OCI-LY3 (cell line): ENCODE data around the gene SPIN3.

Experiments used
- H2AFZ ChIP-seq: fragments of 200-600, 300-600 bp; shearing (Covaris generic); 2 replicates; pipeline ENCODE4 v1.6.0; 2014; ENCODE audit warnings: antibody characterized with exemption, low read depth, low read length
- H3K27ac ChIP-seq: fragments of 200-600, 300-600 bp; sonication (generic); 2 replicates; pipeline ENCODE4 v1.5.1; 2014; ENCODE audit warnings: mild to moderate bottlenecking, low read length, moderate library complexity, mixed read lengths
- H3K27me3 ChIP-seq: fragments of 200-600, 300-600 bp; sonication (generic); 2 replicates; pipeline ENCODE4 v1.6.1; 2014; ENCODE audit warnings: low read depth, low read length, mixed read lengths
- H3K36me3 ChIP-seq: fragments of 200-600, 300-600 bp; sonication (generic); replicated peaks from 2 replicates; pipeline ENCODE3; 2014; ENCODE audit warnings: low read depth, low read length, mixed read lengths
- H3K4me1 ChIP-seq: fragments of 300-600, 200-600 bp; sonication (generic); 2 replicates; pipeline ENCODE4 v1.6.1; 2014; ENCODE audit warnings: low read length, mixed read lengths
- H3K4me2 ChIP-seq: fragments of 200-600, 300-600 bp; sonication (generic); 2 replicates; pipeline ENCODE4 v1.6.1; 2014; ENCODE audit warnings: low read length, mixed read lengths
- H3K4me3 ChIP-seq: fragments of 300-600, 200-600 bp; sonication (generic); 2 replicates; pipeline ENCODE4 v1.5.1; 2014; ENCODE audit warnings: antibody characterized with exemption, mild to moderate bottlenecking, low read length, moderate library complexity
- H3K79me2 ChIP-seq: fragments of 300-600, 200-600 bp; shearing (Covaris generic); 2 replicates; pipeline ENCODE4 v1.6.1; 2014; ENCODE audit warnings: mild to moderate bottlenecking, low read length, mixed read lengths
- H3K9ac ChIP-seq: fragments of 300-600, 200-600 bp; shearing (Covaris generic); 2 replicates; pipeline ENCODE4 v1.6.0; 2014; ENCODE audit warnings: mild to moderate bottlenecking, low read length, moderate library complexity
- H3K9me3 ChIP-seq: fragments of 200-600, 300-600 bp; shearing (Covaris generic); 2 replicates; pipeline ENCODE4 v1.6.1; 2014; ENCODE audit warnings: low read length, mixed read lengths; ENCODE audit not compliant: insufficient read depth
- H4K20me1 ChIP-seq: fragments of 200-600, 300-600 bp; sonication (generic); 2 replicates; pipeline ENCODE4 v1.6.1; 2016; ENCODE audit warnings: low read length, mixed read lengths; ENCODE audit not compliant: insufficient read depth
- EZH2phosphoT487 ChIP-seq: fragments of 200-600 bp; shearing (Covaris generic); IDR thresholded peaks from 2 replicates; pipeline ENCODE4 v1.6.1; 2018; ENCODE audit warnings: antibody characterized with exemption, mixed run types, low read depth
- TF ChIP-seq, protein P1 (sequence below): fragments of 200-600, 300-600 bp; sonication (generic); IDR thresholded peaks from 2 replicates; pipeline ENCODE4 v1.5.1; 2014; ENCODE audit warnings: antibody characterized with exemption, low read length, low read depth

SPIN3 gene

GRCh38 chrX:56974408-56974807 lies 20.9 kb downstream of the SPIN3 start:
- Histone ChIP-seq H3K9me3 (no peaks in the 10 kb centered on the region), H3K36me3 (no peaks in the 10 kb centered on the region), H3K4me3 (no peak overlapping the region), H3K27ac (no peak overlapping the region), H3K4me2 (no peak overlapping the region), H3K4me1 (0 out of 2 replicates have a peak, but pooled peaks cover 2% of the 10 kb centered on the region), H3K9ac (no peak overlapping the region), H3K79me2 (no peaks in the 10 kb centered on the region), H2AFZ (no peak overlapping the region), H3K27me3 (no peaks in the 10 kb centered on the region), H4K20me1 (no peaks in the 10 kb centered on the region)
- no peak for TF ChIP-seq EZH2phosphoT487
- TF ChIP-seq, protein P1, sequence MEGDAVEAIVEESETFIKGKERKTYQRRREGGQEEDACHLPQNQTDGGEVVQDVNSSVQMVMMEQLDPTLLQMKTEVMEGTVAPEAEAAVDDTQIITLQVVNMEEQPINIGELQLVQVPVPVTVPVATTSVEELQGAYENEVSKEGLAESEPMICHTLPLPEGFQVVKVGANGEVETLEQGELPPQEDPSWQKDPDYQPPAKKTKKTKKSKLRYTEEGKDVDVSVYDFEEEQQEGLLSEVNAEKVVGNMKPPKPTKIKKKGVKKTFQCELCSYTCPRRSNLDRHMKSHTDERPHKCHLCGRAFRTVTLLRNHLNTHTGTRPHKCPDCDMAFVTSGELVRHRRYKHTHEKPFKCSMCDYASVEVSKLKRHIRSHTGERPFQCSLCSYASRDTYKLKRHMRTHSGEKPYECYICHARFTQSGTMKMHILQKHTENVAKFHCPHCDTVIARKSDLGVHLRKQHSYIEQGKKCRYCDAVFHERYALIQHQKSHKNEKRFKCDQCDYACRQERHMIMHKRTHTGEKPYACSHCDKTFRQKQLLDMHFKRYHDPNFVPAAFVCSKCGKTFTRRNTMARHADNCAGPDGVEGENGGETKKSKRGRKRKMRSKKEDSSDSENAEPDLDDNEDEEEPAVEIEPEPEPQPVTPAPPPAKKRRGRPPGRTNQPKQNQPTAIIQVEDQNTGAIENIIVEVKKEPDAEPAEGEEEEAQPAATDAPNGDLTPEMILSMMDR: no peak

- Histone ChIP-seq H2AFZ (no peak overlapping the region), H3K4me1 (no peaks in the 10 kb centered on the region)
- TF ChIP-seq, protein P1: no peak
- TF ChIP-seq EZH2phosphoT487: no peak
Measured at GRCh38 chrX:56969559-56969958, 25.8 kb downstream of the SPIN3 start.

GRCh38 chrX:56968980-56969379 lies 26.4 kb downstream of the SPIN3 start:
- Histone ChIP-seq H3K36me3 (no peaks in the 10 kb centered on the region), H3K27ac (no peak overlapping the region), H3K9me3 (no peaks in the 10 kb centered on the region), H4K20me1 (no peaks in the 10 kb centered on the region), H3K4me2 (no peak overlapping the region), H3K27me3 (no peaks in the 10 kb centered on the region), H2AFZ (no peak overlapping the region), H3K9ac (no peak overlapping the region), H3K79me2 (no peaks in the 10 kb centered on the region), H3K4me3 (no peak overlapping the region), H3K4me1 (no peaks in the 10 kb centered on the region)
- TF ChIP-seq EZH2phosphoT487: no peak
- TF ChIP-seq, protein P1: no peak

More at GRCh38 chrX:56969559-56969958, 25.8 kb downstream of the SPIN3 start:
- Histone ChIP-seq H3K9me3 (no peaks in the 10 kb centered on the region), H3K9ac (no peak overlapping the region), H3K79me2 (no peaks in the 10 kb centered on the region), H3K4me3 (no peak overlapping the region), H4K20me1 (no peaks in the 10 kb centered on the region), H3K36me3 (no peaks in the 10 kb centered on the region), H3K27me3 (no peaks in the 10 kb centered on the region), H3K4me2 (no peak overlapping the region), H3K27ac (no peak overlapping the region)

DNA sequence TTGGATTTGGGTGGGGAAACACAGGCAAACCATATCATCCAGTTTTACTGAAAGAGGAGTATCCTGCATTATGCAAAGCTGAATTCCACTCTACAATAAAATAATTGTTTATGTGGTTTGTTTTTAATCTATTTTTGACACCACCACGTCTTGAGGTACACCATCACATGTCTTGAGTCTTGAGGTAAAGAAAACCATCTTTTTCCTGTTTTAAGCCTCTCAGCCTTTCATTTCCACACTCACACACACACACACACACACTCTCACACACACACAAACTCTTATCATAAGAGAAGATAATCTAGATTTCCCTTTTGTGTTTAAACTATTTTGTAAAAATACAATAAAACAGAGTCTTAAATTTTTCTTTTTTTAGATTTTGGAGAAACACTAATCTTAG lies 32.0 kb downstream of the SPIN3 start:
- Histone ChIP-seq H3K4me1 (no peaks in the 10 kb centered on the region), H3K27me3 (no peaks in the 10 kb centered on the region), H3K79me2 (no peaks in the 10 kb centered on the region), H3K4me2 (no peak overlapping the region), H3K9ac (no peak overlapping the region), H3K36me3 (no peaks in the 10 kb centered on the region), H4K20me1 (no peaks in the 10 kb centered on the region), H2AFZ (no peak overlapping the region), H3K9me3 (no peaks in the 10 kb centered on the region), H3K27ac (no peak overlapping the region), H3K4me3 (no peak overlapping the region)
- no peak for TF ChIP-seq EZH2phosphoT487
- TF ChIP-seq, protein P1: no peak
